ENCODE measurements around the gene THOC7. TPM values are rescaled to one million over a fixed set of nuclear protein-coding genes. Genes with fewer than 3 reads are reported as not detected.

The THOC7 gene
- total RNA-seq, 4 donors from 2014 or later, result 66.0 to 102 (median 78.8) TPM

GRCh38 chr3:63896332-63897030 is 32.9 kb upstream of the THOC7 start:
- intact Hi-C loops (cut with DNase I), result no loop called here
- 64% methylated on average over 1 of the region's 1 CpG for WGBS
- H3K36me3 ChIP-seq, result peaks cover 0 to 28% (median 13%) of the 10 kb centered on the region in 4 donors
- H3K4me1 ChIP-seq, result peaks cover 3 to 23% (median 11%) of the 10 kb centered on the region in 4 donors
- no peak overlapping the region for H3K4me3 ChIP-seq
- no peaks in the 10 kb centered on the region for H3K27me3 ChIP-seq
- no peaks in the 10 kb centered on the region for H3K9me3 ChIP-seq
- no peak overlapping the region for H3K27ac ChIP-seq (replicated peaks in 1 of 4)
- no peak for DNase-seq (ENCODE audit: extremely low spot score)
- no peak for TF ChIP-seq EP300 (IDR thresholded peaks at IDR 0.05)
- no peak for TF ChIP-seq POLR2A (IDR thresholded peaks at IDR 0.05; ENCODE audit: low read depth)
- TF ChIP-seq, protein P1, sequence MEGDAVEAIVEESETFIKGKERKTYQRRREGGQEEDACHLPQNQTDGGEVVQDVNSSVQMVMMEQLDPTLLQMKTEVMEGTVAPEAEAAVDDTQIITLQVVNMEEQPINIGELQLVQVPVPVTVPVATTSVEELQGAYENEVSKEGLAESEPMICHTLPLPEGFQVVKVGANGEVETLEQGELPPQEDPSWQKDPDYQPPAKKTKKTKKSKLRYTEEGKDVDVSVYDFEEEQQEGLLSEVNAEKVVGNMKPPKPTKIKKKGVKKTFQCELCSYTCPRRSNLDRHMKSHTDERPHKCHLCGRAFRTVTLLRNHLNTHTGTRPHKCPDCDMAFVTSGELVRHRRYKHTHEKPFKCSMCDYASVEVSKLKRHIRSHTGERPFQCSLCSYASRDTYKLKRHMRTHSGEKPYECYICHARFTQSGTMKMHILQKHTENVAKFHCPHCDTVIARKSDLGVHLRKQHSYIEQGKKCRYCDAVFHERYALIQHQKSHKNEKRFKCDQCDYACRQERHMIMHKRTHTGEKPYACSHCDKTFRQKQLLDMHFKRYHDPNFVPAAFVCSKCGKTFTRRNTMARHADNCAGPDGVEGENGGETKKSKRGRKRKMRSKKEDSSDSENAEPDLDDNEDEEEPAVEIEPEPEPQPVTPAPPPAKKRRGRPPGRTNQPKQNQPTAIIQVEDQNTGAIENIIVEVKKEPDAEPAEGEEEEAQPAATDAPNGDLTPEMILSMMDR (IDR thresholded peaks at IDR 0.05), result no peak
- no peak for TF ChIP-seq POLR2AphosphoS5 (IDR thresholded peaks at IDR 0.05)

- Histone ChIP-seq H3K9me3 (no peaks in the 10 kb centered on the region), H3K4me1 (peaks cover 3 to 23% (median 11%) of the 10 kb centered on the region in 4 donors), H3K27ac (replicated peaks in 1 of 4) (no peak overlapping the region), H3K36me3 (peaks cover 0 to 30% (median 13%) of the 10 kb centered on the region in 4 donors), H3K4me3 (no peak overlapping the region), H3K27me3 (no peaks in the 10 kb centered on the region)
- intact Hi-C loops (cut with DNase I), result no loop called here
- TF ChIP-seq, protein P1 (IDR thresholded peaks at IDR 0.05), result no peak
- TF ChIP-seq POLR2AphosphoS5 (IDR thresholded peaks at IDR 0.05), result no peak
- no peak for TF ChIP-seq EP300 (IDR thresholded peaks at IDR 0.05)
- TF ChIP-seq POLR2A (IDR thresholded peaks at IDR 0.05; ENCODE audit: low read depth), result no peak
- DNase-seq (ENCODE audit: extremely low spot score), result no peak
- WGBS, result 70% methylated on average over 5 of the region's 5 CpGs
Observed at GRCh38 chr3:63895422-63896189, 32.0 kb upstream of the THOC7 start.

DNA sequence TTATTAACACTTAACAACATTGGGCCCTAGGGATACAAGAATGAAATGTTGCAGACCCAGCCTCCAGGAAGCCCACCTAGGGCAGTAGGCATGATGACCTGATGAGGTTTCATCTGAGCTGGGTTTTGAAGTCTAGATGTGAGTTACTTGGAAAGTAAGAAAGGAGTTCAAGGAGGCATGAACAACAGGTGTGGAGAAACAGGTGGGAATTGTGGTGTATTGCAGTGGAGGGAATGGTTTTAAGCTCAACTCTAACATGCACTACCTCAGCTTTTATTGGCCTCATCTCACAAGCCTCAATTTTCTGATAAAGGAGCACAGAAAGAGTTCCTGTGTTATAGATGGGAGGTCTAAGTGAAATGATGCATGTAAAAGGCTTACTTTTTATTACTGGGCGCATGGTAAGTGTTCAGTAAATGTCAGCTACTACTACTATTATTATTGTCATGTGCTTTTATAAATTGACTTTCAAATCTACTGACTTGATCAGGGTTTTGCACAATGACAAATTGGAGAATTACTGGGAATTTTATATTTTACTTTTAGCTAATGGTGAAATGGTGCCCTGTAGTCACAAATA is 29.3 kb upstream of the THOC7 start:
- intact Hi-C loops (cut with DNase I), result no loop called here
- TF ChIP-seq POLR2A (IDR thresholded peaks at IDR 0.05; ENCODE audit: low read depth), result no peak
- TF ChIP-seq POLR2AphosphoS5 (IDR thresholded peaks at IDR 0.05), result no peak
- TF ChIP-seq, protein P1 (IDR thresholded peaks at IDR 0.05), result no peak
- TF ChIP-seq EP300 (IDR thresholded peaks at IDR 0.05), result no peak
- no peak for DNase-seq (ENCODE audit: extremely low spot score)
- Histone ChIP-seq H3K27ac (replicated peaks in 1 of 4) (no peak overlapping the region), H3K9me3 (no peaks in the 10 kb centered on the region), H3K4me3 (no peak overlapping the region), H3K36me3 (peaks cover 0 to 8% (median 0%) of the 10 kb centered on the region in 4 donors), H3K4me1 (peaks cover 3 to 30% (median 11%) of the 10 kb centered on the region in 4 donors), H3K27me3 (no peaks in the 10 kb centered on the region)
- 100% methylated on average over 1 of the region's 1 CpG for WGBS

DNA sequence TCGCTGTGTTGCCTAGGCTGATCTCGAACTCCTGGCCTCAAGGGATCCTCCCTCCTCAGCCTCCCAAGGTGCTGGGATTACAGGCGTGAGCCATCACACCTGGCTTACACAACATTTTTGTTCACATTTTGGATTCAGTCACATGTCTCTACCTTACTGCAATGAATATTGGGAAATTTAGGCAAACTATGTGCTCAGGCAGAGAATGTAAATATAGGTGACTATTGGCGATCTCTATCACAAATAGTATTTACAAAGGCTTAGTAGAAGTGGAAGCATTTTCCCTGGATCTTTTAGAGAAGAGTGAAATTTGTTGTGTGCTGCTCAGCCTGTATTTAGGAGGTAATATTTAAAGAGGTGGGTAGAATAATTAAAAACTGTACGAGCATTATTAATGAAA is 27.9 kb upstream of the THOC7 start:
- Histone ChIP-seq H3K4me3 (no peak overlapping the region), H3K36me3 (peaks cover 0 to 8% (median 0%) of the 10 kb centered on the region in 4 donors), H3K4me1 (peaks cover 7 to 37% (median 18%) of the 10 kb centered on the region in 4 donors), H3K9me3 (no peaks in the 10 kb centered on the region), H3K27ac (replicated peaks in 1 of 4) (no peak overlapping the region), H3K27me3 (no peaks in the 10 kb centered on the region)
- 97% methylated on average over 5 of the region's 5 CpGs for WGBS
- intact Hi-C loops (cut with DNase I), result no loop called here
- TF ChIP-seq EP300 (IDR thresholded peaks at IDR 0.05) (no peak), POLR2A (IDR thresholded peaks at IDR 0.05; ENCODE audit: low read depth) (no peak), POLR2AphosphoS5 (IDR thresholded peaks at IDR 0.05) (no peak)
- TF ChIP-seq, protein P1 (IDR thresholded peaks at IDR 0.05), result no peak
- DNase-seq (ENCODE audit: extremely low spot score), result no peak
